Ishikawa (cell line): ENCODE results near the gene VCAN.

Experiments used
- CEBPB ChIP-seq: IDR thresholded peaks from 2 replicates; pipeline ENCODE4 v1.6.1; 2012
- CREB1 ChIP-seq: IDR thresholded peaks from 2 replicates; pipeline ENCODE4 v1.6.1; 2012; ENCODE audit warnings: low read depth
- EGR1 ChIP-seq: IDR thresholded peaks from 2 replicates; pipeline ENCODE4 v1.6.1; 2012
- EP300 ChIP-seq: IDR thresholded peaks from 2 replicates; pipeline ENCODE4 v1.6.1; 2012; ENCODE audit warnings: borderline replicate concordance
- FOXM1 ChIP-seq: IDR thresholded peaks from 2 replicates; pipeline ENCODE4 v1.6.1; 2012; ENCODE audit warnings: low read depth, borderline replicate concordance
- MAX ChIP-seq: IDR thresholded peaks from 2 replicates; pipeline ENCODE4 v1.6.1; 2012
- NFIC ChIP-seq: IDR thresholded peaks from 2 replicates; pipeline ENCODE4 v1.6.1; 2012
- RAD21 ChIP-seq: IDR thresholded peaks from 2 replicates; pipeline ENCODE4 v1.6.1; 2012; ENCODE audit warnings: low read depth
- TAF1 ChIP-seq: IDR thresholded peaks from 2 replicates; pipeline ENCODE4 v1.6.1; 2012; ENCODE audit warnings: low read depth, mild to moderate bottlenecking
- TCF12 ChIP-seq: IDR thresholded peaks from 2 replicates; pipeline ENCODE4 v1.6.1; 2012; ENCODE audit warnings: low read depth
- TEAD4 ChIP-seq: IDR thresholded peaks from 2 replicates; pipeline ENCODE4 v1.6.1; 2012
- YY1 ChIP-seq: IDR thresholded peaks from 2 replicates; pipeline ENCODE4 v1.6.1; 2012; ENCODE audit warnings: low read depth
- ZBTB7A ChIP-seq: IDR thresholded peaks from 2 replicates; pipeline ENCODE4 v1.6.1; 2012; ENCODE audit warnings: low read depth
- TF ChIP-seq, protein P1 (sequence below): IDR thresholded peaks from 2 replicates; pipeline ENCODE4 v1.6.1; 2012
- TF ChIP-seq, protein P2 (sequence below): IDR thresholded peaks from 2 replicates; pipeline ENCODE4 v1.6.1; 2012; ENCODE audit warnings: low read depth, mild to moderate bottlenecking

VCAN gene

GRCh38 chr5:83447533-83447932 lies 24.0 kb upstream of the VCAN start:
- no peak for TF ChIP-seq EGR1
- TF ChIP-seq MAX = no peak
- no peak for TF ChIP-seq FOXM1
- TF ChIP-seq TEAD4 = no peak
- no peak for TF ChIP-seq NFIC
- no peak for TF ChIP-seq RAD21
- no peak for TF ChIP-seq TCF12
- no peak for TF ChIP-seq TAF1
- TF ChIP-seq YY1 = no peak
- TF ChIP-seq, protein P1, sequence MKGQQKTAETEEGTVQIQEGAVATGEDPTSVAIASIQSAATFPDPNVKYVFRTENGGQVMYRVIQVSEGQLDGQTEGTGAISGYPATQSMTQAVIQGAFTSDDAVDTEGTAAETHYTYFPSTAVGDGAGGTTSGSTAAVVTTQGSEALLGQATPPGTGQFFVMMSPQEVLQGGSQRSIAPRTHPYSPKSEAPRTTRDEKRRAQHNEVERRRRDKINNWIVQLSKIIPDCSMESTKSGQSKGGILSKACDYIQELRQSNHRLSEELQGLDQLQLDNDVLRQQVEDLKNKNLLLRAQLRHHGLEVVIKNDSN = no peak
- TF ChIP-seq ZBTB7A = no peak
- TF ChIP-seq EP300 = no peak
- TF ChIP-seq CREB1 = no peak
- TF ChIP-seq, protein P2, sequence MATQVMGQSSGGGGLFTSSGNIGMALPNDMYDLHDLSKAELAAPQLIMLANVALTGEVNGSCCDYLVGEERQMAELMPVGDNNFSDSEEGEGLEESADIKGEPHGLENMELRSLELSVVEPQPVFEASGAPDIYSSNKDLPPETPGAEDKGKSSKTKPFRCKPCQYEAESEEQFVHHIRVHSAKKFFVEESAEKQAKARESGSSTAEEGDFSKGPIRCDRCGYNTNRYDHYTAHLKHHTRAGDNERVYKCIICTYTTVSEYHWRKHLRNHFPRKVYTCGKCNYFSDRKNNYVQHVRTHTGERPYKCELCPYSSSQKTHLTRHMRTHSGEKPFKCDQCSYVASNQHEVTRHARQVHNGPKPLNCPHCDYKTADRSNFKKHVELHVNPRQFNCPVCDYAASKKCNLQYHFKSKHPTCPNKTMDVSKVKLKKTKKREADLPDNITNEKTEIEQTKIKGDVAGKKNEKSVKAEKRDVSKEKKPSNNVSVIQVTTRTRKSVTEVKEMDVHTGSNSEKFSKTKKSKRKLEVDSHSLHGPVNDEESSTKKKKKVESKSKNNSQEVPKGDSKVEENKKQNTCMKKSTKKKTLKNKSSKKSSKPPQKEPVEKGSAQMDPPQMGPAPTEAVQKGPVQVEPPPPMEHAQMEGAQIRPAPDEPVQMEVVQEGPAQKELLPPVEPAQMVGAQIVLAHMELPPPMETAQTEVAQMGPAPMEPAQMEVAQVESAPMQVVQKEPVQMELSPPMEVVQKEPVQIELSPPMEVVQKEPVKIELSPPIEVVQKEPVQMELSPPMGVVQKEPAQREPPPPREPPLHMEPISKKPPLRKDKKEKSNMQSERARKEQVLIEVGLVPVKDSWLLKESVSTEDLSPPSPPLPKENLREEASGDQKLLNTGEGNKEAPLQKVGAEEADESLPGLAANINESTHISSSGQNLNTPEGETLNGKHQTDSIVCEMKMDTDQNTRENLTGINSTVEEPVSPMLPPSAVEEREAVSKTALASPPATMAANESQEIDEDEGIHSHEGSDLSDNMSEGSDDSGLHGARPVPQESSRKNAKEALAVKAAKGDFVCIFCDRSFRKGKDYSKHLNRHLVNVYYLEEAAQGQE = no peak
- no peak for TF ChIP-seq CEBPB

- no peak for TF ChIP-seq TAF1
Observed at GRCh38 chr5:83450183-83450966, 21.2 kb upstream of the VCAN start.

- TF ChIP-seq EP300 = no peak
- TF ChIP-seq EGR1 = no peak
- TF ChIP-seq NFIC = no peak
- TF ChIP-seq CREB1 = no peak
- no peak for TF ChIP-seq FOXM1
- TF ChIP-seq TCF12 = no peak
- TF ChIP-seq, protein P2 = no peak
- TF ChIP-seq CEBPB = no peak
- no peak for TF ChIP-seq MAX
- TF ChIP-seq ZBTB7A = no peak
- no peak for TF ChIP-seq YY1
- TF ChIP-seq TEAD4 = no peak
- TF ChIP-seq, protein P1 = no peak
- no peak for TF ChIP-seq TAF1
- TF ChIP-seq RAD21 = no peak
Observed at GRCh38 chr5:83450967-83451248, 20.6 kb upstream of the VCAN start.

GRCh38 chr5:83451955-83452354 lies 19.6 kb upstream of the VCAN start:
- TF ChIP-seq TCF12 = no peak
- no peak for TF ChIP-seq EP300
- TF ChIP-seq, protein P1 = no peak
- no peak for TF ChIP-seq MAX
- no peak for TF ChIP-seq TAF1
- no peak for TF ChIP-seq TEAD4
- no peak for TF ChIP-seq YY1
- no peak for TF ChIP-seq RAD21
- TF ChIP-seq ZBTB7A = no peak
- TF ChIP-seq, protein P2 = no peak
- no peak for TF ChIP-seq EGR1
